ENCODE results near the gene PARL. TPM values are rescaled to one million over a fixed set of nuclear protein-coding genes. Genes with fewer than 3 reads are reported as not detected.
A peak's percentile ranks its signal among the peaks of the same experiment; 100 is the strongest.

The PARL gene, protein sequence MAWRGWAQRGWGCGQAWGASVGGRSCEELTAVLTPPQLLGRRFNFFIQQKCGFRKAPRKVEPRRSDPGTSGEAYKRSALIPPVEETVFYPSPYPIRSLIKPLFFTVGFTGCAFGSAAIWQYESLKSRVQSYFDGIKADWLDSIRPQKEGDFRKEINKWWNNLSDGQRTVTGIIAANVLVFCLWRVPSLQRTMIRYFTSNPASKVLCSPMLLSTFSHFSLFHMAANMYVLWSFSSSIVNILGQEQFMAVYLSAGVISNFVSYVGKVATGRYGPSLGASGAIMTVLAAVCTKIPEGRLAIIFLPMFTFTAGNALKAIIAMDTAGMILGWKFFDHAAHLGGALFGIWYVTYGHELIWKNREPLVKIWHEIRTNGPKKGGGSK
- total RNA-seq (2014; rRNA removed; shearing (Covaris generic)): 37.4 and 55.2 TPM in 2 replicates

DNA sequence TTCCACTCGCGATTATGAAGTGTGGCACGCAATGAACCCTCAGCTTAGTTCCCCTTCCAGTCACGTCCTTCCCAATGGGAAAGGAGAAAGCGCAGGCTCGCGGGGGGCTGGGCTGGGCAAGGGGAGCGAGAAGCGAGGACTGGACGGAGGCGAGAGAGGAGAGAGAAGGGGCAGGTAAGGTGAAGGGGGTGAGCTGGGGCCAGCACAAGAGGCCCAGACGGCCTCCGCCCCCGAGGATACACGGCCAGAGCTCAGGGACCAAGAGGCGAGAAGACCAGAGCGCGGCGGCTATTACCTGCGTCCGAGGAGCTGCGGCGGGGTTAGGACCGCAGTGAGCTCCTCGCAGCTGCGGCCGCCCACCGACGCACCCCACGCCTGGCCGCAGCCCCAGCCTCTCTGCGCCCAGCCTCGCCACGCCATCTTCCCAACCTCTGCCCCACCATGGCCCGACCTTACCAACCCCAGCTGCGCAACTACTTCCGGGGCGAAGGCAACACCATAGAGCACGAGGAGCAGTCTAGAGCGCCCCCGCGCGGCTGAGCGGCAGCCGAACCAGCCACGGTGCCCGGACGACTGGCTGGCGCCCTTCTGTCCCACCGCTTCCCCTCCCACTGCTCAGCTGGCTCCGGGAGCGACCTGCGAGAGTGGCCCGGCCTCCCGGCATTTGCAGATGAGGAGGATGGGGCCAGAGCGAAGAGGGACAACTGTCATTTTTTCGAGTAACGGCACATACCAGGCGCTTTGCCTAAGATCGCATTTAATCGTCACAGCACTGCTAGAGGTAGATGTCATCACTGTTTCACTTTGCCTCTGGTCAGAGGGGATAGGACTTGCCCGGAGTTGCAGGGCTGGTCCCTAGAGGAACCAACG, at the start of gene PARL:
Gene PARL (minus strand): TSS at position 454 of the 870 bp plus-strand sequence. CDS start 34 bp downstream, at position 420.
- Histone ChIP-seq H3K36me3 (replicated peaks; ENCODE audit: control insufficient read depth, insufficient read depth, low read length) (no peaks in the 10 kb centered on the region), H3K4me3 (ENCODE audit: insufficient read depth, low read depth, low read length) (peak within 1 kb of the TSS; percentile 98), H3K27me3 (ENCODE audit: control insufficient read depth, insufficient read depth, low read length) (no peaks in the 10 kb centered on the region)
- peak; percentile 94 for DNase-seq

GRCh38 chr3:183933160-183933559, 48.5 kb upstream of the PARL start:
- Histone ChIP-seq H3K27me3 (ENCODE audit: control insufficient read depth, insufficient read depth, low read length) (no peaks in the 10 kb centered on the region), H3K4me3 (ENCODE audit: insufficient read depth, low read depth, low read length) (no peak overlapping the region), H3K36me3 (replicated peaks; ENCODE audit: control insufficient read depth, insufficient read depth, low read length) (peaks cover 11% of the 10 kb centered on the region)
- DNase-seq: no peak

DNA sequence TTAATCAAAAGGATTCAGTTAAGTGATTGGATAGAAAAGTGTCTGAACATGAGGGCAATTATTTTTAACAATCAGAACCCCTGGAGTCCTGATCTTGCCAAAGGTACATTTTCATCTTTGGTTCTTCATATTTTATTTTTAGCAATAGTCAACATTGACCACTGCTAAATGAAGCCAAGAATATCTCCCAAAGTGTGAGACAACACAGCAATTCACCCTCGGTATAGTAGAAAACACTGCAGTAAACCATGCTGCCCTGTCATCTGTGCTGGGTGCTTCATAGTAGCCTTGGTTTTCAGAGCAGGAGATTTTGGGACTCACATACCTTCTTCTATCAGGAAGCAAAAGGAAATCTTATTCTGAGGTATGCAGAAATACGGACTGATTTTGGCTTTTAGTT, 47.2 kb upstream of the PARL start:
- DNase-seq: no peak
- Histone ChIP-seq H3K4me3 (ENCODE audit: insufficient read depth, low read depth, low read length) (no peak overlapping the region), H3K36me3 (replicated peaks; ENCODE audit: control insufficient read depth, insufficient read depth, low read length) (peaks cover 6% of the 10 kb centered on the region)

GRCh38 chr3:183930086-183930485, 45.4 kb upstream of the PARL start:
- no peak overlapping the region for H3K4me3 ChIP-seq (ENCODE audit: insufficient read depth, low read depth, low read length)
- H3K27me3 ChIP-seq (ENCODE audit: control insufficient read depth, insufficient read depth, low read length): no peaks in the 10 kb centered on the region
- DNase-seq: no peak
- H3K36me3 ChIP-seq (replicated peaks; ENCODE audit: control insufficient read depth, insufficient read depth, low read length): peaks cover 11% of the 10 kb centered on the region

More for the DNA sequence above, 47.2 kb upstream of the PARL start:
- no peaks in the 10 kb centered on the region for H3K27me3 ChIP-seq (ENCODE audit: control insufficient read depth, insufficient read depth, low read length)

GRCh38 chr3:183927059-183927458, 42.4 kb upstream of the PARL start:
- Histone ChIP-seq H3K27me3 (ENCODE audit: control insufficient read depth, insufficient read depth, low read length) (no peaks in the 10 kb centered on the region), H3K36me3 (replicated peaks; ENCODE audit: control insufficient read depth, insufficient read depth, low read length) (peaks cover 16% of the 10 kb centered on the region), H3K4me3 (ENCODE audit: insufficient read depth, low read depth, low read length) (no peak overlapping the region)
- DNase-seq: no peak

DNA sequence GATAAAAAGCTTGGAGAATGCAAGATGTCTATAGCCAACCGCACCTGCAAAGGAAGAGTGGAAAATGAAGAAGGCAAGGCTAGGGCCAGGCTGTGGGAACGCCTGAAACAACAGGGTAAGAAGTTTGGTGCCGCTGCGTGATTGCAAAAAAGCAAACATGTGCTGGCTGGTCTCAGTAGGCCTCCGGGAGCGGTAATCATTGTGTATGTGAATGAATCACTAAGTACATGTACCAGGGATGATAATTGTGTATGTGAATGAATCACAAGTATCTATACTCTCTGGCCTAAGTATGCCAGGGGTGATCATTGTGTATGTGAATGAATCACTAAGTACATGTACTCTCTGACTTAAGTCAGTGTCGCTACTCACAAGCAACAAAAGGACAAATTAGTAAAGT, 40.3 kb upstream of the PARL start:
- H3K36me3 ChIP-seq (replicated peaks; ENCODE audit: control insufficient read depth, insufficient read depth, low read length): peaks cover 17% of the 10 kb centered on the region
- no peaks in the 10 kb centered on the region for H3K27me3 ChIP-seq (ENCODE audit: control insufficient read depth, insufficient read depth, low read length)
- DNase-seq: no peak
- H3K4me3 ChIP-seq (ENCODE audit: insufficient read depth, low read depth, low read length): no peak overlapping the region

- Histone ChIP-seq H3K36me3 (replicated peaks; ENCODE audit: control insufficient read depth, insufficient read depth, low read length) (peaks cover 17% of the 10 kb centered on the region), H3K4me3 (ENCODE audit: insufficient read depth, low read depth, low read length) (no peak overlapping the region), H3K27me3 (ENCODE audit: control insufficient read depth, insufficient read depth, low read length) (no peaks in the 10 kb centered on the region)
- no peak for DNase-seq
Observed at GRCh38 chr3:183924543-183924942, 39.9 kb upstream of the PARL start.

DNA sequence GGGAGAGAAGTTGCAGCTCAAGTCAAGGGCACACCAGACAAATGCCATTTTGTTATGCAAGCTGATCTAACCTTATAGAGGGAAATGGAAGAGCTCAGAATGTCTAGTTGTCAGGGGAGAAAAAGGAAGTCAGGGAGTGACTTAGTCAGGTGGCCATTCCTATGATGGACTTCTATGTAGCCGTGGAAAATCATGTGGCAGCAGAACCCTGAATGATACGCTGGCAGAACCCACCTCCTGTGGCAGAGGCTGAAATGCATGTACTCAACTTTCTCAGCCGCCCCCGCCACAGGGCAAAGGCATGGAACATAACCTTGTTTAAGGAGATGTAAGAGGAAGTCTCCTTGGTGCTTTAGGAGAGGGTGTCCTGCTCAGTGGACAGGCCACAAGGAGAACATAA, 37.7 kb upstream of the PARL start:
- Histone ChIP-seq H3K27me3 (ENCODE audit: control insufficient read depth, insufficient read depth, low read length) (no peaks in the 10 kb centered on the region; the same call in 1 of the 2 replicates), H3K36me3 (replicated peaks; ENCODE audit: control insufficient read depth, insufficient read depth, low read length) (peaks cover 14% of the 10 kb centered on the region), H3K4me3 (ENCODE audit: insufficient read depth, low read depth, low read length) (no peak overlapping the region)
- no peak for DNase-seq

GRCh38 chr3:183921096-183921495, 36.4 kb upstream of the PARL start:
- Histone ChIP-seq H3K27me3 (ENCODE audit: control insufficient read depth, insufficient read depth, low read length) (no peaks in the 10 kb centered on the region; the same call in 1 of the 2 replicates), H3K36me3 (replicated peaks; ENCODE audit: control insufficient read depth, insufficient read depth, low read length) (peaks cover 12% of the 10 kb centered on the region), H3K4me3 (ENCODE audit: insufficient read depth, low read depth, low read length) (no peak overlapping the region)
- no peak for DNase-seq

DNA sequence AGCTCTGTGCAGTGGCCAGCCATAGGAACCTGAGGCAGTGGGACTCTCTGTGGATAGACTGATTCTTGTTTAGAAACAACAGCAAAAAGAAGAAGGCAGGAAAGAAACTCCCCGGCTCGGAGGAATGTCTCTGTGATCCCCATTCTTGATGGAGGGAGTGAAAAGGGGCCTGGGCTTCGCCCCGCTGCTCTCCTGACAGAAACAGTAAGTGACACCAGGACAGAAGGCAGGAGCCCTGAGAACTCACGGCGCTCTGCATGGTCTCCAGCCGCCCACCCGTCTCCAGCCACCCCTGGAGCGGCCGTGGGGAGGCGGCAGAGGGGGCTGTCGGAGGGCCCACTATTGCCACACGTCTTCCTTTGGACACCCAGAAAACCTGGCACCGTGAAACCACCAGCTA, 35.7 kb upstream of the PARL start:
- Histone ChIP-seq H3K4me3 (ENCODE audit: insufficient read depth, low read depth, low read length) (no peak overlapping the region), H3K36me3 (replicated peaks; ENCODE audit: control insufficient read depth, insufficient read depth, low read length) (peaks cover 11% of the 10 kb centered on the region), H3K27me3 (ENCODE audit: control insufficient read depth, insufficient read depth, low read length) (no peaks in the 10 kb centered on the region; the same call in 1 of the 2 replicates)
- DNase-seq: no peak

DNA sequence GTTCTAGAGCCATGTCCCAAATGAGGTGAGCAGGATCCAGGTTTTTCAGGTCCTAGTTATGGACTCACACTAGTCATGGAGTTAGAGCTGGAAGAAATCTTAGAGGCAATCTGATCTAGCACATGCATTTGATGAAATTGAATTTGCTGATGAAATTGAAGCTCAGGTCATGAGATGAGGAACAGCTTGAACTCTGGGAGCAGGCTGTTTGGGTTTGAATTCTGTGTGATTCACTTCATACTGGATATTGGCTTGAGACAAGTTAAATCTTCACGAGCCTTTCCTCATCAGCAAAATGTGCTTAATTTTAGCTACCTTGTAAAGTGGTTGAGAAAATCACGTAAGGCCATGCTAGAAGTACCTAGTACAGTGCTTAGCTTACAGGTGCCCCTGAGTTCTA, 33.5 kb upstream of the PARL start:
- peaks cover 4% of the 10 kb centered on the region for H3K36me3 ChIP-seq (replicated peaks; ENCODE audit: control insufficient read depth, insufficient read depth, low read length)
- no peaks in the 10 kb centered on the region; the same call in 1 of the 2 replicates for H3K27me3 ChIP-seq (ENCODE audit: control insufficient read depth, insufficient read depth, low read length)
- DNase-seq: no peak
- no peak overlapping the region for H3K4me3 ChIP-seq (ENCODE audit: insufficient read depth, low read depth, low read length)

DNA sequence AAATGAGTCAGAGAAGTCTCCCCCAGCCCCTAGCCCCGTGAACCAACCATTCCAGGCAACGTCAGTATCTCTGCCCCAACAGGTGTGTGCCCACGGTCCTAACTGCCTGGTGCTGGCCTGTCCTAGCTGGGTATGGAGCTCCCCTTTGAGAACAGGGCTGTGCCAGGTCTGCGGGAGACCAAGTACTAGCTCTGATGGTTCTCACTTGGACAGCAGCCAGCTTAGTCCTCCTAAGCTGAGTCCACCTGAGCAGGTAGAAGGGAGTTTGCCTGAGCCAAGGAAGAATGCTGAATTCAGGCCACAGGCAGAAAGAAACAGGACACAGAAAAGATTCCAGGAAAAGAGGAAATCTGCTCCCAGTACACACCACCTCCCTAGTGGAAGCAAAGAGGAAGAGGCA, 33.1 kb upstream of the PARL start:
- no peak overlapping the region for H3K4me3 ChIP-seq (ENCODE audit: insufficient read depth, low read depth, low read length)
- no peak for DNase-seq
- H3K27me3 ChIP-seq (ENCODE audit: control insufficient read depth, insufficient read depth, low read length): no peaks in the 10 kb centered on the region; the same call in 1 of the 2 replicates
- peaks cover 4% of the 10 kb centered on the region for H3K36me3 ChIP-seq (replicated peaks; ENCODE audit: control insufficient read depth, insufficient read depth, low read length)

GRCh38 chr3:183914856-183915255, 30.2 kb upstream of the PARL start:
- Histone ChIP-seq H3K4me3 (ENCODE audit: insufficient read depth, low read depth, low read length) (no peak overlapping the region), H3K36me3 (replicated peaks; ENCODE audit: control insufficient read depth, insufficient read depth, low read length) (no peaks in the 10 kb centered on the region), H3K27me3 (ENCODE audit: control insufficient read depth, insufficient read depth, low read length) (no peaks in the 10 kb centered on the region; the same call in 1 of the 2 replicates)
- DNase-seq: peak; percentile 70

GRCh38 chr3:183913580-183913920, 28.9 kb upstream of the PARL start:
- Histone ChIP-seq H3K27me3 (ENCODE audit: control insufficient read depth, insufficient read depth, low read length) (no peaks in the 10 kb centered on the region; the same call in 1 of the 2 replicates), H3K4me3 (ENCODE audit: insufficient read depth, low read depth, low read length) (no peak overlapping the region), H3K36me3 (replicated peaks; ENCODE audit: control insufficient read depth, insufficient read depth, low read length) (no peaks in the 10 kb centered on the region)
- DNase-seq: no peak
